ENCODE data around the gene HNRNPUL1. TPM values are rescaled to one million over a fixed set of nuclear protein-coding genes. Genes with fewer than 3 reads are reported as not detected.
"Not testable (repeated sequence)": the region's sequence is repeated elsewhere in the genome, so short reads cannot be mapped to it uniquely, and the experiment has no call there.

Gene HNRNPUL1
- total and polyA plus RNA-seq, 2 experiments from 2014 or later = 111 to 112 TPM

DNA sequence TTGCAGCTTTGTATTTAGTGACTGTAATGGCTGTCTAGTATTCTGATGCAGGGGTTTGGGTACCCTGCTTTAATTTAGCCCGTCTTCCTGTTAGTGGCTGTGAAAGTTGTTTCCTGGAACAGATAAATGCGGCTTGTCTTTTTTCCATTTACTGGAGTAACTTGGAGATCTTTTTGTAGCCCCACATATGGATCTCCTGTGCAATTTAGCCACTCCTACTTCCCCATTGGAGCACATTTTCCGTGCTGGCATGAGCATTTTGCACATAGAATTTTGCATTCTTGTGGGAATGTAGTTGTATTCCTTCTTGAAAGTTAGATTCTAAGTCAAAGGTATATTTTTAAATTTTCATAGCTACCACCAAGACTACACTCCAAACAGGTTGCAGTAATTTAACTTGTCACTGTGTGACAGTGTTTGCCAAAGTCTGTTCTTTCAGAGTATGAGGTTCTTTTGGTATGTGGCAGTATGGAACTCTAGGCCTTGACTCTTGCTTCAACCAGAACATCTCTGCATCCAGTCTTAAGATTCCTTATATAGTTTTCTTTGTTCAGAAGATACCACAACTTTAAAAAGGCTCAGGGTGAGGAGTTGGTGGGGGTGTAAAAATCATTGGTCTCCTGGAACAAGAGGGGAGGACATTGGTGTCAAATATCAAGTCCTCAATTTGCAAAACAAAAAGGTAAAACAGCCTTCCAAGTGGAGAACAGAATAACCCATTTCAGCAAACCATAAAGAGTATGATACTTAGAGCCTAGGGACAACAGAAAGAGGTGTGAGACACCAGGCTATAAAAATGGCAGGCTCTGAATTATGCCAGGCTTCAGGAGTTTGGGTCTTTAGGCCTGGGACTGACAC is 24.7 kb downstream of the HNRNPUL1 start:
- Histone ChIP-seq H3K36me3 (ENCODE audit: low read depth) (peaks cover 85% of the 10 kb centered on the region), H3K4me1 (ENCODE audit: insufficient read depth) (no peaks in the 10 kb centered on the region)

DNA sequence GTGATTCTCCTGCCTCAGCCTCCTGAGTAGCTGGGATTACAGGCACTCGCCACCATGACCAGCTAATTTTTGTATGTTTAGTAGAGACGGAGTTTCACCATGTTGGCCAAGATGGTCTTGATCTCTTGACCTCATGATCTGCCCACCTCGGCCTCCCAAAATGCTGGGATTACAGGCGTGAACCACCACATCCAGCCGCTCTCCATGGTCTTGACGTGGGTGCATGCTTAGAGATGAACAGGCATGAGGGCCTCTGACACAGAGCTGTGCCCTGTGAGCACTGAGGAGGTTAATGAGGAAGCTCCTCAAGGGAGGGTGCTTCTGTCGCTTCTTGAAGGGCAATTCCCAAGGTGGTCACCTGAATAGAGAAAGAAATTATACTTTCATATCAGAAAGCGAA is 25.6 kb downstream of the HNRNPUL1 start:
- H3K27me3 ChIP-seq (replicated peaks; ENCODE audit: insufficient read depth); H3K27ac ChIP-seq; in situ Hi-C loops (cut with MboI); H3K9ac ChIP-seq; H3K4me3 ChIP-seq; H2AFZ ChIP-seq; H4K20me1 ChIP-seq (ENCODE audit: insufficient read depth); H3K4me1 ChIP-seq (ENCODE audit: insufficient read depth); H3K9me3 ChIP-seq (ENCODE audit: low read depth); H3K9me2 ChIP-seq (ENCODE audit: insufficient read depth); H3K4me2 ChIP-seq (ENCODE audit: unreplicated experiment); DNase-seq: not testable (repeated sequence)
- Histone ChIP-seq H3K79me2 (ENCODE audit: insufficient read depth) (peaks cover 85% of the 10 kb centered on the region), H3K36me3 (ENCODE audit: low read depth) (peaks cover 85% of the 10 kb centered on the region), H3F3A (ENCODE audit: insufficient read depth) (peaks cover 18% of the 10 kb centered on the region)
- 92 to 93% methylated on average over 8 of the region's 8 CpGs for WGBS, 2 experiments (ENCODE audit: low coverage in 1 of 2, low lambda C conversion rate in 2 of 2, missing lambda C conversion rate in 2 of 2)

More for the DNA sequence above, 24.7 kb downstream of the HNRNPUL1 start:
- in situ Hi-C loops (cut with MboI) = no loop called here
- no peak for DNase-seq
- H3K9ac ChIP-seq = no peak overlapping the region
- H3K27ac ChIP-seq = no peak overlapping the region
- H3K9me2 ChIP-seq (ENCODE audit: insufficient read depth) = no peaks in the 10 kb centered on the region
- no peak overlapping the region for H3K4me3 ChIP-seq
- H4K20me1 ChIP-seq (ENCODE audit: insufficient read depth) = no peaks in the 10 kb centered on the region
- peaks cover 12% of the 10 kb centered on the region; the same call in 1 of the 2 replicates for H3F3A ChIP-seq (ENCODE audit: insufficient read depth)
- WGBS, 2 experiments (ENCODE audit: low coverage in 1 of 2, low lambda C conversion rate in 2 of 2, missing lambda C conversion rate in 2 of 2) = 70 to 71% methylated on average over 3 of the region's 3 CpGs
- H3K9me3 ChIP-seq (ENCODE audit: low read depth) = no peaks in the 10 kb centered on the region
- H2AFZ ChIP-seq = no peak overlapping the region
- H3K79me2 ChIP-seq (ENCODE audit: insufficient read depth) = peaks cover 86% of the 10 kb centered on the region
- H3K4me2 ChIP-seq (ENCODE audit: unreplicated experiment) = no peak overlapping the region
- H3K27me3 ChIP-seq (replicated peaks; ENCODE audit: insufficient read depth) = no peaks in the 10 kb centered on the region
- TF ChIP-seq EZH2 (IDR thresholded peaks at IDR 0.05; ENCODE audit: insufficient read depth, poor library complexity, severe bottlenecking) = no peak
- TF ChIP-seq EZH2phosphoT487 (IDR thresholded peaks at IDR 0.05; ENCODE audit: insufficient read depth, low read depth) = no peak

DNA sequence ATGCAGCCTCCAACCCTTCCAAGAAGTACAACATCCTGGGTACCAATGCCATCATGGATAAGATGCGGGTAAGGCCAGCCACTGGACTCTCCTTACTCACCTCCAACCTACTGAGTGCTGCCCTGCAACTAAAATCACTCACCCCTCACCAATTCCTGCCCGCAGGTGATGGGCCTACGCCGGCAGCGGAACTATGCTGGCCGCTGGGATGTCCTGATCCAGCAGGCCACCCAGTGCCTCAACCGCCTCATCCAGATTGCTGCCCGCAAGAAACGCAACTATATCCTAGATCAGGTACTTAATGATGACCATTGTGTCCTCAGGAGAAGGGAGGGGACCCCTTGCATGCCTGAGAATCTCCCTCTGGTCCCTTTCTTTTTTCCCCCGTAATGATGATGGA is 30.2 kb downstream of the HNRNPUL1 start:
- Histone ChIP-seq H3K4me3 (no peak overlapping the region), H3F3A (ENCODE audit: insufficient read depth) (peaks cover 51% of the 10 kb centered on the region), H3K36me3 (ENCODE audit: low read depth) (peaks cover 72% of the 10 kb centered on the region), H3K4me1 (ENCODE audit: insufficient read depth) (peaks cover 18% of the 10 kb centered on the region), H3K79me2 (ENCODE audit: insufficient read depth) (peaks cover 56% of the 10 kb centered on the region), H3K27me3 (replicated peaks; ENCODE audit: insufficient read depth) (no peaks in the 10 kb centered on the region), H3K9ac (no peak overlapping the region), H3K9me2 (ENCODE audit: insufficient read depth) (no peaks in the 10 kb centered on the region), H3K27ac (no peak overlapping the region), H3K9me3 (ENCODE audit: low read depth) (no peaks in the 10 kb centered on the region), H4K20me1 (ENCODE audit: insufficient read depth) (no peaks in the 10 kb centered on the region), H3K4me2 (ENCODE audit: unreplicated experiment) (no peak overlapping the region), H2AFZ (no peak overlapping the region)
- 97 to 98% methylated on average over 10 of the region's 10 CpGs for WGBS, 2 experiments (ENCODE audit: low coverage in 1 of 2, low lambda C conversion rate in 2 of 2, missing lambda C conversion rate in 2 of 2)
- in situ Hi-C loops (cut with MboI) = no loop called here
- no peak for DNase-seq
- TF ChIP-seq EZH2 (IDR thresholded peaks at IDR 0.05; ENCODE audit: insufficient read depth, poor library complexity, severe bottlenecking) = no peak
- TF ChIP-seq EZH2phosphoT487 (IDR thresholded peaks at IDR 0.05; ENCODE audit: insufficient read depth, low read depth) = no peak

DNA sequence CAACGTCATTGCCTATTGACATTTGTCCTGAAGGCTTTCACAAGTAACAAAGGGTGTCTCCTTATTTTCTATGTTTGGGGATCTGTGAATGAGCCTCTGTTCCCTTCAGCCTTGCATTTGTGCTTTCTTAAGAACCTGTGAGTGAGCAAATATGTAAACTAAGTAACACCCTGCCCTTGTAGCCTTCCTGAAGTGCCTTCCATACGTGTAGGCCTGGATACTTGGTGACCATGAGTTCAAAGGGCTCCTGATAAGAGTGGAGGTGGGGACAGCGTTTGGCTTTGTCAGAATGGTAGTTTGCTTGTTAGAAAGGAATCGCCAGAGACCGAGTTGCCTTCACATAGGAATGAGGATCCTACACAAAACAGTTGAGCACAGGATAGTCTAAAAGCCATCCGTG is 31.3 kb downstream of the HNRNPUL1 start:
- peaks cover 56% of the 10 kb centered on the region for H3F3A ChIP-seq (ENCODE audit: insufficient read depth)
- H3K4me1 ChIP-seq (ENCODE audit: insufficient read depth) = peaks cover 26% of the 10 kb centered on the region
- no peak overlapping the region for H2AFZ ChIP-seq
- no peaks in the 10 kb centered on the region for H4K20me1 ChIP-seq (ENCODE audit: insufficient read depth)
- in situ Hi-C loops (cut with MboI) = no loop called here
- peak overlapping the region; percentile 14; the same call in 1 of the 2 replicates for H3K9ac ChIP-seq
- no peak overlapping the region for H3K4me3 ChIP-seq
- no peak overlapping the region for H3K27ac ChIP-seq
- H3K9me2 ChIP-seq (ENCODE audit: insufficient read depth) = no peaks in the 10 kb centered on the region
- no peak for DNase-seq
- H3K9me3 ChIP-seq (ENCODE audit: low read depth) = no peaks in the 10 kb centered on the region
- WGBS, 2 experiments (ENCODE audit: low coverage in 1 of 2, low lambda C conversion rate in 2 of 2, missing lambda C conversion rate in 2 of 2) = 70 to 72% methylated on average over 6 of the region's 6 CpGs
- no peak for TF ChIP-seq EZH2phosphoT487 (IDR thresholded peaks at IDR 0.05; ENCODE audit: insufficient read depth, low read depth)
- no peak for TF ChIP-seq EZH2 (IDR thresholded peaks at IDR 0.05; ENCODE audit: insufficient read depth, poor library complexity, severe bottlenecking)
- peaks cover 65% of the 10 kb centered on the region for H3K36me3 ChIP-seq (ENCODE audit: low read depth)
- H3K27me3 ChIP-seq (replicated peaks; ENCODE audit: insufficient read depth) = no peaks in the 10 kb centered on the region
- peaks cover 57% of the 10 kb centered on the region for H3K79me2 ChIP-seq (ENCODE audit: insufficient read depth)
- no peak overlapping the region for H3K4me2 ChIP-seq (ENCODE audit: unreplicated experiment)
